ENCODE results near the gene ABHD18.
"Not testable (repeated sequence)": the region's sequence is repeated elsewhere in the genome, so short reads cannot be mapped to it uniquely, and the experiment has no call there.

Gene ABHD18

DNA sequence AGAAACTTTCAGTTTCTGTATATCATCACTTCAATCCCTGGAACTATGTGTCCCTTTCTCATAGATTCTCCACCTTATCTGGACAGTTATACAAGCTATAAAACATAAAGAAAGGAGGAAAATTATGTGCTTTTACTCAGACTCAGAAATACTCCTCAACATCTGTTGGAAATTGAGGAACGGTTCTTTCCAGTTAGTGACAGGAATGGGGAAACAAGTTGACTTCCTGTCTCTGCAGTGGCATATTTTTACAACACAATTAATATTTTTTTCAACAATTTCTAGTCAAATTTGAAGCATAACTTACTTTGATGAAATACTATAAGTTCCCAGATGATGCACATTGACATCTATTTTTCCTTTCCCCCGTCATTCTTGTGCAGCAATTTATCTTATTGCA is 27.9 kb downstream of the ABHD18 start:
- no peak for DNase-seq (ENCODE audit: low spot score)

DNA sequence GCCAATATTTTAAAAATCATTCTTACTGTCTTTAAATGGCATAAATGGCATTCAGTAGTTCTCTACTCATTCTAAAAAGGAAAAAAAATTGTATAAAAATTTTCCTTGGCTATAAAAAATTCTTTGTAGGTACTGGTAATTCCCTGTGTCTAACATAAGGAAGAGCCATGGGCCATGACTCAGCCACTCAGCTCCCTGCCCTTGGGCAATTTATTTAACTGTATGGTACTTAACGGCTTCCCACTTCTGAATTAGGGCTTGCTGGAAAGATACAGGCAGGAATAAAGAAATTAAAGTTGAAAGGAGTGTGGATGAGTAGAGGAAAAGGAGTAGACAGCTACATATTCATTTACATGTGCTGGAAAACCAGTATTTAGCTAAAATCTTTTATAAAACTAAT is 30.6 kb downstream of the ABHD18 start:
- no peak for DNase-seq (ENCODE audit: low spot score)

DNA sequence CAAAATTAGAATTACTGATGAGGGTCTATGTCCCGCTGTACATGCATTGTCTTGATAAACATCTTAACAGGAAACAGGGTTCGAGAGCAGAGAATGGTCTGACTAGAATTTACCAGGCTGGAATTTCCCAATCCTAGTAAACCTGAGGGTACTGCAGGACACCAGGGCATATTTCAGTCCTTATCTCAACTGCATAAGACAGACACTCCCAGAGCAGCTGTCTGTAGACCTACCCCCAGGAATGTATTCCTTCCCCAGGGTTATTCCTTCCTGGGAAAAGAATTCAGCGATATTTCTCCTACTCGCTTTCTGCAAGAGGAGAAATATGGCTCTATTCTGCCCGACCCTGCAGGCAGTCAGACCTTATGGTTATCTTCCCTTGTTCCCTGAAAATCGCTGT is 31.3 kb downstream of the ABHD18 start:
- not testable (repeated sequence) for DNase-seq (ENCODE audit: low spot score)

DNA sequence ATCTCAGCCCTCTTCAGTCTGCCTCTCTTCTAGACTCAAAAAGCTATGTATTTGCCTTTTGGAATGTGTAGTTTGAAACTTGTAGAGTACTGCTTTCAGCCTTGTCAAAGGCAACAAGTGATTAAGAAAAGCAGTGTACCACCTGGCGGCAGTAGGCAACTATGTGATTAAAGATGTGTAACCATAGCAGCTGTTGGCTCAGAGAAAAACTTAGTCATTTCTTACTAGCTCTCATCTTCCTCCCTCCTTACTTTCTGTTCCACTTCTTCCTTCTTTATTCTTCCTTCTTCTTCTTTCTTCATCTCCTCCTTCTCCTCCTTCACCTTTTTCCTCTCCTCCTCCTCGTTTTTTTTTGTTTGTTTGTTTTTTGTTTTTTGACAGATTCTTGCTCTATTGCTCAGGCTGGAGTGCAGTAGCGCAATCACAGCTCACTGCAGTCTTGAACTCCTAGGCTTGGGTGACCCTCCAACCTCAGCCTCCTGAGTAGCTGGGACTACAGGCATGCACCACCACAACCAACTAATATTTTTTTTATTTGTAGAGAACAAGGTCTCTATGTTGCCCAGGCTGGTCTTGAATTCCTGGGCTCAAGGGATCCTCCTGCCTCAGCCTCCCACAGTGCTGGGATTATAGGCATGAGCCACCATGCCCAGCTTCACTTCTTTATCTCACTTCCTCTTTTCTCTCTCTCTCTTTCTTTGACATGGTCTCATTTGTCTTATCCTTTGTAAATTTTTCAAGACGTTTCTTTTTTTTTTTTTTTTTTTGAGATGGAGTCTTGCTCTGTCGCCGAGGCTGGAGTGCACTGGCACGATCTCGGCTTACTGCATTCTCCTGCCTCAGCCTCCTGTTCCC is 32.6 kb downstream of the ABHD18 start:
- peak; percentile 2 for DNase-seq (ENCODE audit: low spot score)

DNA sequence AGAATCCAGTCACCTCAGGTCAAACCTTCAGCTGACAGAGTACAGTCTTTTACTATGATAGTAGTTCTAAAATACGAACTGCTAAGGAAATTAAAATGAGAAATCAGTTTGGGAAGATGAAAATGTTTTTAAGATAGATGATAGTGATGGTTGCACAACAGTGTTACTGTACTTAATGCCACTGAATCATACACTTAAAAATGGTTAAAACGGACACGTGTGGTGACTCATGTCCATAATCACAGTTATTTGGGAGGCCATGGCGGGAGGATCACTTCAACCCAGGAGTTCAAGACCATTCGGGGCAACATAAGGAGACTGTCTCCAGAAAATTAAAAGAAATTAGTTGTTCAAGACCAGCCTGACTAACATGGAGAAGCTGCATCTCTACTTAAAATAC is 41.4 kb downstream of the ABHD18 start:
- DNase-seq (ENCODE audit: low spot score) = no peak

DNA sequence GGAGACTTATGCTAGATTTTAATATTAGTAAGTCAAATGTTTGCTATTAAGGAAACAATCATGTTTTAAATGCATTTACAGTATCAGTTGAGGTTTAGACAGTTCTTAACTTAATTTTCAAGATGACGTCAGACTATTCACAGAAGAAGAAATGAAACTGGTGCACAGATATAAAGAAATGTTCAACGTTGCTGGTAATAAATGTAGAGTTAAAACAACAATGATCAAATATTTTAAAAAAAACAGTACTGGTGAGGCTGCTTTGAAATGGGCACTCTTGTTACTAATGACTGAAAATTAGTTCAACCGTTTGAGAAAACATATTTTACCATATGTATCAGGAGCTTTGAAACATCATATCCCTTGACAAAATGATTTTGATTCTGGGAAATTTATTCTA is 44.2 kb downstream of the ABHD18 start:
- no peak for DNase-seq (ENCODE audit: low spot score)

DNA sequence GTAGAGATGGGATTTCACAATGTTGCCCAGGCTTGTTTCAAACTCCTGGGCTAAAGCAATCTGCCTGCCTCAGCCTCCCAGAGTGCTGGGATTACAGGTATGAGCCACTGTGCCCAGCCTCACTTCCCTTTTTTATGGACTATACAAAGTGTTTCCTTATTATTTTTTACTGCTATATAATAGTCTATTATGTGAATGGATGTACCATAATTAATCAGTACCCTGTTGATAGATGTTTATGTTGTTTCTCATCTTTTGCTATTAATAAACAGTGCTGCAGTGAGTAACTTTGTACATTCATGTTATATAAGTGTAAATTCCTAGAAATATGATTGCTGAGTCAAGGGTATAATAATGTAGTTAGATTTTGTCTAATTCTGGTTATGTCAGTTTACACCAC is 60.1 kb downstream of the ABHD18 start:
- DNase-seq (ENCODE audit: low spot score) = no peak

DNA sequence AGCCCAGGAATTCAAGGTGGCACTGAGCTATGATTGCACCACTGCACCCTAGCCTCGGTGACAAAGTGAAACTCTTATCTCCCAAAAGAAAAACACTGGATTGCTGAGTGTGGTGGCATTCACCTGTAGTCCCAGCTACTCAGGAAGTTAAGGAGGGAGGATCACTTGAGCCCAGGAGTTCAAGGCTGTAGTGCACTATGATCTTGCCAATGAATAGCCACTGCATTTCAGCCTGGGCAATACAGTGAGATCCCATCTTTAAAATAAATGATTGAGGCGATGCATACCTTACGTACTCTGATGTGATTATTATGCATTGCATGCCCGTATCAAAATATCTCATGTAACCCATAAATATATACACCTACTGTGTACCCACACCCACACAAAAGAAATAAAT is 64.7 kb downstream of the ABHD18 start:
- no peak for DNase-seq (ENCODE audit: low spot score)

DNA sequence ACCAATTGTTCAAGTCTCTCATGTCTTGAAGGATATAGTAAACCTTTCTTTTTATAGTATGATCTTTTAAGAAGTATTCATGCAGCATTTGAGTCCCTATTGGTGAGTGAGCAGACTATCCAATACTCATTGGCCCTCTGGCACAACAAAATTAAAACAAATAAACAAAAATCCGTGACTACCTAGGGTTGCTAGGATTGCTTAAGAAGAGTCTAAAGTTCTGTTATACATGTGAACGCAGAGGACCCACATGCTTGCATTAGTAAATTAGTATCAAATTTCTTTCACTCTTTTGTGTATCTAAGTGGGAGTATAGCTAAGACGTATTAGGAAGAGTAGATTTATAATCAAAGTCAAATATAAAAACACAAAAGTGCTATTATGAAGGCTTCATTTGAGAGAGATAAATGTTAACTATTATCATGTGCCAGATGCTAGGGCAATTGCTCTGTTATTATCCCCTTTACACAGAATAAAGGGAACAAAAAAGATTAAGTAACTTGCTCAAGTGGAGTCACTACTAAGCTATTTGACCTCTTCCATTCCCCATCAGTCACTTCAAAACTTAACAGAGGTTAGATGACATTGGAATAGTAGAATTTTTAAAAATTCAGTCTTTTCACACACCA is 66.7 kb downstream of the ABHD18 start:
- no peak for DNase-seq (ENCODE audit: low spot score)

DNA sequence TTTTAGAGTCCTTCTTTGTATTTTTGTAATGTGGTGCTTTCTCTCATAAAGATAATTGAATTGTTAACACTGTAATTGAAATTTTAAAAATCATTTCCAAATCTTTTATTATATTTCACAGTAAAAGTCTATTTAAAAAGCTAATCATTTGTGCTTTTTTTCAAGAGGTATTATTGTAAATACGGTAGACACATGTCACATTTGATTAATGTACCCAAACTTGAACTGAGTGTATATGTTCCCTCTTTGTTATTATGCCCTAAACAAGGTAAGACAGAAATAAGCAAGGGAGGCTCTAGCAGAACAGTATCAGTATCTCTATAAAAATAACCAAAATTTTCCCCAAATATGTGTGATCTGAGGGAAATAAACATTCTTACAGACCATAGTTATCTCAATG is 74.4 kb downstream of the ABHD18 start:
- no peak for DNase-seq (ENCODE audit: low spot score)

DNA sequence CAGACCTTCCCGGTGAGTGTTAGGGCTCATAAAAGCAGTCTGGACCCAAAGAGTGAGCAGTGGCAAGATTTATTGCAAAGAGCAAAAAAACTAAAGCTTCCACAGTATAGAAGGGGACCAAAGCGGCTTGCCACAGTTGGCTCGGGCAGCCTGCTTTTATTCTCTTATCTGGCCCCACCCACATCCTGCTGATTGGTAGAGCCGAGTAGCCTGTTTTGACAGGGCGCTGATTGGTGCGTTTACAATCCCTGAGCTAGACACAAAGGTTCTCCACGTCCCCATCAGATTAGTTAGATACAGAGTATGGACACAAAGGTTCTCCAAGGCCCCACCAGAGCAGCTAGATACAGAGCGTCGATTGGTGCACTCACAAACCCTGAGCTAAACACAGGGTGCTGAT is 81.8 kb downstream of the ABHD18 start:
- not testable (repeated sequence) for DNase-seq (ENCODE audit: low spot score)

DNA sequence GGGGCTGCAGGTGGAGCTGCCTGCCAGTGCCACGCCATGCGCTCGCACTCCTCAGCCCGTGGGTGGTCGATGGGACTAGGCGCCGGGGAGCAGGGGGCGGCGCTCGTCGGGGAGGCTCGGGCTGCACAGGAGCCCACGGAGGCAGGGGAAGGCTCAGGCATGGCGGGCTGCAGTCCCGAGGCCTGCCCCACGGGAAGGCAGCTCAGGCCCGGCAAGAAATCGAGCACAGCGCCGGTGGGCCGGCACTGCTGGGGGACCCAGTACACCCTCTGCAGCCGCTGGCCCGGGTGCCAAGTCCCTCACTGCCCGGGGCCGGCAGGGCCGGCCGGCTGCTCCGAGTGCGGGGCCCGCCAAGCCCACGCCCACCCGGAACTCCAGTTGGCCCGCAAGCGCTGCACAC is 82.3 kb downstream of the ABHD18 start:
- not testable (repeated sequence) for DNase-seq (ENCODE audit: low spot score)

DNA sequence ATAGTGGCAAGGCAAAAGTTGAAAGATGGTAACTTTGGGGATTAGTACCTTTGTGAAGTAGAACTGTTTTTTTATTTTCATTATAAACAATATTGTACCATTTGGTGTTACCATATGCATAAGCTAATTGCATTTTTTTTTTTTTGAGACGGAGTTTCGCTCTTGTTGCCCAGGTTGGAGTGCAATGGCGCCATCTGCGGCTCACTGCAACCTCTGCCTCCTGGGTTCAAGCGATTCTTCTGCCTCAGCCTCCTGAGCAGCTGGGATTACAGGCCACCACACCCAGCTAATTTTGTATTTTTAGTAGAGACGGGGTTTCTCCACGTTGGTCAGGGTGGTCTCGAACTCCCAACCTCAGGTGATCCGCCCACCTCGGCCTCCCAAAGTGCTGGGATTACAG is 86.0 kb downstream of the ABHD18 start:
- not testable (repeated sequence) for DNase-seq (ENCODE audit: low spot score)

DNA sequence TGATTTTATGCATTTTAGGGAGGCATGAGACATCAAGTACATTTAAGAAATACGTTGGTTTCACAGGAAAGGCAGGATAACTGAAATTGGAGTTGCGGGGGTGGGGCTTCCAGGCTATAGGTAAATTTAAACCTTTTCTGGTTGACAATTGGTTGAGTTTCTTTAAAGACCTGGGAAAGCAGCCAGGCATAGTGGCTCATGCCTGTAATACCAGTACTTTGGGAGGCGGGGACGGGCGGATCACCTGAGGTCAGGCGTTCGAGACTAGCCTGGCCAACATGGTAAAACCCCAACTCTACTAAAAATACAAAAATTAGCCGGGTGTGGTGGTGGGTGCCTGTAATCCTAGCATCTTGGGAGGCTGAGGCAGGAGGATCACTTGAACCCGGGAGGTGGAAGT is 89.7 kb downstream of the ABHD18 start:
- not testable (repeated sequence) for DNase-seq (ENCODE audit: low spot score)

DNA sequence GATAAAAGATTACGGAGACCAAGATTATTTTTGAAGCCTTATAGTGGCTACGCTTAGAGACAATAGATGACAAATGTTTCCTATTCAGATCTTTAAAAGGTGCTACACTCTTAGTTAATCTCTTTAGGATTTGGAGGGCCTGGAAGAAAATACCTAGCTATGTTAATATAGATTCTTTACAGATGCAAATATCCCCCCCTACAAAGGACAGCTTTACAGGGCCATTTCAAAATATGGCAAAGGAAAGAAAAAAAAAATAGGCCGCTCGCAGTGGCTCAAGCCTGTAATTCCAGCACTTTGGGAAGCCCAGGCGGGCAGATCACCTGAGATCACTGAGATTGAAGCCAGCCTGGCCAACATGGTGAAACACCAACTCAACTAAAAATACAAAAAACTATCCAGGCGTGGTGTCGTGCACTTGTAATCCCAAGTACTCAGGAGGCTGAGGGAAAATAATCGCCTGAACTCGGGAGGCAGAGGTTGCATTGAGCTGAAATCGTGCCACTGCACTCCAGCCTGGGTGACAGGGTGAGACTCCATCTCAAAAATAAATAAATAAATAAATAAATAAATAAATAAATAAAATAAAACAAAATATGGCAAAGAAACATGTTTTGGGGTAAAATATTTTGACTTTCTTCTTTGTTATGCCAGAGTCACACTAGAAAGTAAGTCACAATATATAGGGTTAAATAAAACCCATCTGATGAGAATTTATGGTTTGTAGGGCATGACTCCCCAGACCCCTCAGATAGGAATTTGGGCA is 90.4 kb downstream of the ABHD18 start:
- DNase-seq (ENCODE audit: low spot score) = not testable (repeated sequence)

DNA sequence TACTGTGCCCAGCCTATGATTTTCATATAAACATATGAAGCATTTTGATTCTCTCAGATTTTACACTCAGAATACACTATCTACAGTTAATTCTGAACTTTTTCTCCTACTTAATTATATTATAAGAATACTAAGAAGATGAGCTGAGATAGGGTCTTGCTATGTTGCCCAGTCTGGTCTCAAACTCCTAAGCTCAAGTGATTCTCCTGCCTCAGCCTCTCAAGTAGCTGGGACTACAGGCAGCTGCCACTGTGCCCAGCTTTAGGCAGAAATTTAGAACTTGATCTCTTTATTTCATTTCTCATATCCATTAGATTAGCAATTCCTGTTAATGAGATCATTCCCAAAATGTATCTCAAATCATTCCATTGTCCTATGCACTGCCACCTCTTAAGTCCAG is 91.2 kb downstream of the ABHD18 start:
- DNase-seq (ENCODE audit: low spot score) = no peak

DNA sequence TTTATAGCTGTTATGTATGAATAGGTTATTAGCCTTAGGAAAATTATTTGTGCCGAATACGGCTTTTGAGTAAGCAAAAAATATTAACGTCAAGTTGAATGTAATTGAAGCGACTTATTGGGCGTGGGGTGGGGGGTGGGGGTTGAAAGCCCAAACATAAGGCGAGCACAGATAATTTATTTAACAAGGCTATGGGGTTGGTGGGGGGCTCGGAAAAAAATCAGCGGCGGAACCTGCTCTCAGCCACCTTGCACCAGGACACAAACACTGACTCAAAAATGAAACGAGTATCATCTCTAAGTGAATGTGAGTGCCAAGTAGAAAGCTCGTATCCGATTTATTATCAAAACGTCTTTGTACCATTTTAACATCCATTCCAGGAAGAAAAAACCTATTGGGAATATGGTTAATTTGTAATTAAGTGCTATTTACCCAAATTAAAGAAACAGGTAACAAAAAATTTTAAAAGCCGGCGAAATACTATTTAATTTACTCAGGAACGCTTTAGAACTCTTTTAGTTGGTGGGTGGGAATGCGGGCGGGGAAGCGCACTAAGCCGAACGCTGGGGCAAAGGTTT is 95.0 kb downstream of the ABHD18 start:
- DNase-seq (ENCODE audit: low spot score) = no peak

DNA sequence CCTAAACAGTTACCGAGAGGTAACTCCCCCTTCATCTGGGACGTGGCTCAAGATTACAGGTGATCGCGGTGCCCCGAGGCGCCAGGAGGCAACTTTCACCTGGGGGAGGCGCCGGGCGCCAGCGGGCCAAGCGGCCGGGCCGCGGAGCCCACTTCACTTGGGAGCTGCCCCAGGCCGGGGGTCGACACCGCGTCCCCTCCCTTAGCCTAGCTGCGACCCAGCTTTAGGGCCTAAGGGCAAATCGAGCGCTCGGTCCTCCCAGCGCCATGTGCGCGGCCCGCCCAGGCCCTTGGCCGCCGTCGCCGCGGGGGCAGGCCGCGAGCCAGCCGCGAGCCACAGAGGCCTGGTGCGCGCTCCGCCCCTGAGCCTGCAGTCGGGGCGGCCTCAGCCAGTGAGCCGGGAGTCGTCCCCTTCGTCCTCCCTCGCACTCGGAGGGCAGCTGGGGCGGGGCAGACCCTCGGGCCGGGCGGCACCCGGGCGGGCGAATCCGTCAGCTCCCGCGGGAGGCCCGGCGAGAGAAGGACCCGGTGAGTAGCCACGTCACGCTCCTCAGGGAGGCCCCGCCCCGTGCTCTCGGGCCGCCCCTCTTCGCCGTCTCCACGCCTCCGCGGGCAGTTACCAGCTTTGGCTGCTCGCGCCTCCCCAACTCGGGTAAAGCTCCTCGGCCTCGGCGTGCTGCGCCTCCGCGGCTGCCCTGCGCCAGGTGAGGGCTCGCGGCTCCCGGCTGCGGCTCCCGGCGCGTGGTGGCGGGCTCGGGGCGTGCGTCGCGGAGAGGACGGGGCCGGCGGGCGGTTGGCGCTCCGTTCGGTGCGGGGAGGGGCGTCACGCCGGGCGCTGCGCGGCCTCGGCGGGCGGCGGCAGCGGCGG is 95.7 kb downstream of the ABHD18 start, which contains the start of gene LARP1B:
TSS of gene LARP1B (plus strand) at position 614 of the 867 bp plus-strand sequence. CDS start 13,640 bp downstream, outside the sequence.
- peak; percentile 96 for DNase-seq (ENCODE audit: low spot score)

DNA sequence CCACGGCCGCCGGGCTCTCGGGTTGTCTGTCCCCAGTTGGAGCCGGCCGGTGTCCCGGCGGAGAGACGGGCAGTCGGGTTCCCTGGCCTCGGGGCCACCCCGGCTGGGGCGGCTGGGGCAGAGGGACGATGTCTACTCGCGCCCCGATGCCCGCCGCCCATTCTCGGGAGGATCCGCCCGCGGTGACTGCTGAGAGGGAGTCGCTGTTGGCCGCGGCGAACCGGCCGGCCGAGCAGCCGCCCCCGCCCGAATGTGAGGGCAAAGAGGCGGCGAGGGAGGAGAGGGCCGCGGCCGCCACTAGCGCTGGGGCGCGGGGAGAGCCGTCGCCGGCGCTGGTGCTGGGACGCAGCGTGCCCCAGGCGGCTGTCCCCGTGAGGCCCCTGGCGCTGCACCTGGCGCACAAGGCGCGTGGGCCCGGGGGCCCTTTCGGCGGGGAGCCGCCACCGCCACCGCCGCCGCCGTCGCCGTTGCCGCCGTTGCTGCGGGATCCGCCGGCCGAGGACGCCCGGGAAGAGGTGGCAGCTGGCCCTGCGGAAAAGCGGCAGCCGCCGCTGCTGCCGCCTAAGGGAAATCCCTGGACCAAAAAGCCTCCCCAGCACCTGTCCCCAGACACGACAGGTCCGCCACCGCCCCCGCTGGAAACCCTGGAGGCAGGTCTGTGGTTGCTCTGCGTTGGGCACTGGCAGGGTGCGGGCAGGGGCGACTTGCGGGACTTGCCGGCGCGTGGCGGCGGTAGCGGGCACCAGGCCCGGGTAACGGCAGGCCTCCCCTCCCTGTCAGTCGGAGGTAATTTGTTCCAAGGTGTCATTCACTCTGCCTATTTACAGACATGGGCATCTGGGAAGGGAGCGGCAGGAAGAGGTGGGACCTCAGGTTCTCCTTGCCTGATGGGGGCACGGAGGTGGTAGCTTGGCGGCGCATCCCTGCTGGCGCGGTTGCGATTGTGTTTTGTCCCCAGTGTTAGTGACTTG is 96.6 kb downstream of the ABHD18 start:
- peak; percentile 62 for DNase-seq (ENCODE audit: low spot score)

DNA sequence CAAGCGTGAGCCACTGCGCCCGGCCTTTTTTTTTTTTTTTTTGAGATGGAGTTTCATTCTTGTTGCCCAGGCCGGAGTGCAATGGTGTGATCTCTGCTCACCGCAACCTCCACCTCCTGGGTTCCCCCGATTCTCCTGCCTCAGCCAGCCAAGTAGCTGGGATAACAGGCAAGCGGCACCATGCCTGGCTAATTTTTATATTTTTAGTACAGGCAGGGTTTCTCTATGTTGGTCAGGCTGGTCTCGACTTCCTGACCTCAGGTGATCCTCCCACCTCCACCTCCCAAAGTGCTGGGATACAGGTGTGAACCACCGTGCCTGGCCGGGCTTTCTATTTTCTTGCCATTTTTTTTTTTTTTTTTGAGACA is 101.2 kb downstream of the ABHD18 start:
- not testable (repeated sequence) for DNase-seq (ENCODE audit: low spot score)
